Lower lobe of right lung (tissue), 2 donors: ENCODE results near the gene CHST3. TPM values are rescaled to one million over a fixed set of nuclear protein-coding genes. Genes with fewer than 3 reads are reported as not detected.

Experiments
- ATAC-seq, 2 donors: fragments of 200-7000 bp; cut with Tn5 transposase; one replicate each; pipeline ENCODE4 v1.9.1; 2020 to 2022; ENCODE audit warnings: mild to moderate bottlenecking in 2 of 2, moderate library complexity in 2 of 2
- DNase-seq: peaks from one replicate; pipeline ENCODE4 v3.0.0-alpha.2; 2020
- H3K27ac ChIP-seq: fragments of 200-600 bp; one replicate; pipeline ENCODE4 v1.8.0; 2022
- H3K27me3 ChIP-seq: fragments of 200-600 bp; one replicate; pipeline ENCODE4 v1.8.0; 2022; ENCODE audit warnings: low read depth
- H3K36me3 ChIP-seq: fragments of 200-600 bp; one replicate; pipeline ENCODE4 v1.8.0; 2022; ENCODE audit warnings: mild to moderate bottlenecking
- H3K4me1 ChIP-seq: fragments of 200-600 bp; one replicate; pipeline ENCODE4 v1.8.0; 2022
- H3K4me3 ChIP-seq: fragments of 200-600 bp; one replicate; pipeline ENCODE4 v1.8.0; 2022; ENCODE audit warnings: mild to moderate bottlenecking
- H3K9me3 ChIP-seq: fragments of 200-600 bp; one replicate; pipeline ENCODE4 v1.8.0; 2022
- intact Hi-C: fragments of 100-400 bp; cut with DNase I; formaldehyde crosslinking; loops from one replicate; pipeline ENCODE4 v1.11.0; 2022
- total RNA-seq: library from RNA; stranded (reverse); fragmentation: NEBNext Ultra II Directional; extraction: Animal tissue kit (Norgen Biotek cat#: 25700); gene quantifications from one replicate; pipeline ENCODE4 v1.2.1, GENCODE V29; 2021
- TF ChIP-seq, protein P1 (sequence below): fragments of 200-600 bp; IDR thresholded peaks from one replicate; pipeline ENCODE4 v1.8.0; 2022; ENCODE audit warnings: antibody characterized with exemption, mild to moderate bottlenecking
- donor health status: DM: no; HTN: yes; CAD: no; lungs with severe emphysema.

CHST3 gene
- total RNA-seq, 1 donor from 2014 or later = 12.0 TPM

DNA sequence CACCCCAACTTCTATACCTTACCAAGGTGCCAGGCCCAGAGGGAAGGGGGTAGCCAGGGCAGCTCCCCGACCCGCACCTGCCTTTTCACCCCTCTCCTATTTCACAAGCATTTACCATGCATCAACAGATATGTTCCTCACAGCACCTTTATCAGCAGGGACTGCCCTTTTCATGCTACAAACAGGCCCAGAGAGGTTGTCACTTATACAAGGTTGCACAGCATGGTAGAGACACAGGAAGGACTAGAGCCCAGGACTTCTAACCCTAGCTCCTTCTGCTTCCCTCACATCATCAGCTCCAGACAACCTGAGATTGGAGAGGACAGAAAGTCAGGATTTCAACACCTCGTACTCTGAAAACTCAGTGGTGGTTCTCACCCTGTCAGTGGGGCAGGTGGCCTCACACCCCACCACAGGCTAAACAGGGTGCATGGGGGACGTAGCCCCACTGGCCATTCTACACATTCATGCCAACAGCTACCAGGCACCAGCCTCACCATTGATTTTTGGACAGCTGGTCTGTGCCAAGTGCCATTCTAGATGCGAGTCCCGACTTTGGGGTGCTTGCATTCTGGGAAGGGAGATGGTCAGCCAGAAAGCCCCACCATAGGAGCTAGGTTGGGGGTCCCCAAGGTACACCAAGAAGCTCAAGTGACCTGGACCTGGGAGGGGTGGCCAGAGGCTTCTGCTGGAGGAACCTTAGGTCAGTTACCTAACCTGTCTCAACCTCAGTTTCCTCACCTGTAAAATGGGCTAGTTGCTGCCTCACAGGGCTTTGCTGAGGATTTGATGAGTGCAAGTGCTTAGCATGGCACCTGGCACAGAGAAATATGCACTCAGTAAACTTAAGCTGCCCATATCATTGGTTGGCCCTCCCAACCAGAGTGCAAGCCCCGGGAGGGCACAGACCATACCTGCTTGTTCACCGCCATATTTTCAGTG is 38.4 kb downstream of the CHST3 start:
- H3K27ac ChIP-seq = no peak overlapping the region
- DNase-seq = no peak
- peaks cover 44% of the 10 kb centered on the region for H3K4me1 ChIP-seq
- ATAC-seq = no peak
- H3K27me3 ChIP-seq = no peaks in the 10 kb centered on the region
- no peaks in the 10 kb centered on the region for H3K9me3 ChIP-seq
- peaks cover 7% of the 10 kb centered on the region for H3K36me3 ChIP-seq
- TF ChIP-seq, protein P1, sequence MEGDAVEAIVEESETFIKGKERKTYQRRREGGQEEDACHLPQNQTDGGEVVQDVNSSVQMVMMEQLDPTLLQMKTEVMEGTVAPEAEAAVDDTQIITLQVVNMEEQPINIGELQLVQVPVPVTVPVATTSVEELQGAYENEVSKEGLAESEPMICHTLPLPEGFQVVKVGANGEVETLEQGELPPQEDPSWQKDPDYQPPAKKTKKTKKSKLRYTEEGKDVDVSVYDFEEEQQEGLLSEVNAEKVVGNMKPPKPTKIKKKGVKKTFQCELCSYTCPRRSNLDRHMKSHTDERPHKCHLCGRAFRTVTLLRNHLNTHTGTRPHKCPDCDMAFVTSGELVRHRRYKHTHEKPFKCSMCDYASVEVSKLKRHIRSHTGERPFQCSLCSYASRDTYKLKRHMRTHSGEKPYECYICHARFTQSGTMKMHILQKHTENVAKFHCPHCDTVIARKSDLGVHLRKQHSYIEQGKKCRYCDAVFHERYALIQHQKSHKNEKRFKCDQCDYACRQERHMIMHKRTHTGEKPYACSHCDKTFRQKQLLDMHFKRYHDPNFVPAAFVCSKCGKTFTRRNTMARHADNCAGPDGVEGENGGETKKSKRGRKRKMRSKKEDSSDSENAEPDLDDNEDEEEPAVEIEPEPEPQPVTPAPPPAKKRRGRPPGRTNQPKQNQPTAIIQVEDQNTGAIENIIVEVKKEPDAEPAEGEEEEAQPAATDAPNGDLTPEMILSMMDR = no peak
- H3K4me3 ChIP-seq = no peak overlapping the region
- intact Hi-C loops = no loop called here

- Histone ChIP-seq H3K36me3 (peaks cover 14% of the 10 kb centered on the region), H3K4me3 (no peak overlapping the region), H3K9me3 (no peaks in the 10 kb centered on the region), H3K27me3 (no peaks in the 10 kb centered on the region), H3K27ac (no peak overlapping the region), H3K4me1 (peaks cover 42% of the 10 kb centered on the region)
- ATAC-seq (no peak), DNase-seq (no peak)
- TF ChIP-seq, protein P1 = no peak
- intact Hi-C loops = no loop called here
These were observed 41.8 kb downstream of the CHST3 start for GRCh38 chr10:72006026-72006425.

DNA sequence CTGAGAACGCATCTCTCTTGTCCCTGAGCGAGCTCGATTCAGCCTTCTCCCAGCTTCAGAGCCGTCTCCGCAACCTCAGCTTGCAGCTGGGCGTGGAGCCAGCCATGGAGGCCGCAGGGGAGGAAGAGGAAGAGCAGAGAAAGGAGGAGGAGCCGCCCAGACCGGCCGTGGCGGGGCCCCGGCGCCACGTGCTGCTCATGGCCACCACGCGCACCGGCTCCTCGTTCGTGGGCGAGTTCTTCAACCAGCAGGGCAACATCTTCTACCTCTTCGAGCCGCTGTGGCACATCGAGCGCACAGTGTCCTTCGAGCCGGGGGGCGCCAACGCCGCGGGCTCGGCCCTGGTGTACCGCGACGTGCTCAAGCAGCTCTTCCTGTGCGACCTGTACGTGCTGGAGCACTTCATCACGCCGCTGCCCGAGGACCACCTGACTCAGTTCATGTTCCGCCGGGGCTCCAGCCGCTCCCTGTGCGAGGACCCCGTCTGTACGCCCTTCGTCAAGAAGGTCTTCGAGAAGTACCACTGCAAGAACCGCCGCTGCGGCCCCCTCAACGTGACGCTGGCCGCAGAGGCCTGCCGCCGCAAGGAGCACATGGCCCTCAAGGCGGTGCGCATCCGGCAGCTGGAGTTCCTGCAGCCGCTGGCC is 43.2 kb downstream of the CHST3 start:
- Histone ChIP-seq H3K4me1 (peaks cover 36% of the 10 kb centered on the region), H3K36me3 (peaks cover 14% of the 10 kb centered on the region), H3K27me3 (no peaks in the 10 kb centered on the region), H3K9me3 (no peaks in the 10 kb centered on the region), H3K27ac (no peak overlapping the region), H3K4me3 (no peak overlapping the region)
- no peak for DNase-seq
- TF ChIP-seq, protein P1 = no peak
- intact Hi-C loops = no loop called here
- ATAC-seq = no peak

- Histone ChIP-seq H3K27me3 (no peaks in the 10 kb centered on the region), H3K27ac (peak overlapping the region; percentile 86), H3K9me3 (no peaks in the 10 kb centered on the region), H3K4me1 (peaks cover 36% of the 10 kb centered on the region), H3K36me3 (peaks cover 14% of the 10 kb centered on the region), H3K4me3 (no peak overlapping the region)
- ATAC-seq (no peak), DNase-seq (no peak)
- intact Hi-C loops = no loop called here
- TF ChIP-seq, protein P1 = no peak
These were observed 44.1 kb downstream of the CHST3 start for GRCh38 chr10:72008096-72008981.

DNA sequence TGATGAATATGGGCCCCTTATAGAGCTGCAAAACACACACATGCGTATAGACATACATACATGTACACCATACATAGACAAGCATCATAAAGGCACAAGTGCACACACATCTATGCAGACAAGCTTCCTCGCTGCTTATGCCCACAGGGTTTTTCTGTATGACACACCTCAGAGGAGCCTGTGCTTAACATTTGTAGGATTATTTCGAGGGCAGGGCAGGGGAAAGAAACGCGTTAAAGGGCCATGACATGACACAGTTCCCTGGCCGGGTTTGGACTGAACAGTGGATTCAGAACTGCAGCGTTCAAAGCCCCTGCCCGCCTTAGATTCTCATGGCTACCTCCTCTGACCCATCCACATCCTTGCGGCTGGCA is 44.8 kb downstream of the CHST3 start:
- no peak for ATAC-seq
- no peaks in the 10 kb centered on the region for H3K27me3 ChIP-seq
- H3K9me3 ChIP-seq = no peaks in the 10 kb centered on the region
- H3K36me3 ChIP-seq = peaks cover 14% of the 10 kb centered on the region
- intact Hi-C loops = no loop called here
- TF ChIP-seq, protein P1 = no peak
- H3K4me1 ChIP-seq = peaks cover 36% of the 10 kb centered on the region
- H3K4me3 ChIP-seq = peak overlapping the region; percentile 8
- DNase-seq = no peak
- peak overlapping the region; percentile 86 for H3K27ac ChIP-seq
